Peyer's patch (tissue), 4 donors: ENCODE results near the gene CCDC175.

ENCODE experiments used
- POLR2A ChIP-seq, 2 donors: fragments of 450-650 bp; IDR thresholded peaks; one replicate each; pipeline ENCODE4 v1.5.1; 2017; ENCODE audit warnings: antibody characterized with exemption in 2 of 2, mild to moderate bottlenecking in 2 of 2, moderate library complexity in 2 of 2
- TF ChIP-seq, protein P1 (sequence below), 6 experiments: fragments of 450-650 bp in 4 of 6; fragments of 200-600 bp in 2 of 6; sonication (generic) in 1 of 6; IDR thresholded peaks; one replicate each; pipeline ENCODE4 v1.5.1; 2017 to 2019; ENCODE audit warnings: antibody characterized with exemption in 6 of 6, mild to moderate bottlenecking in 3 of 6, moderate library complexity in 1 of 6

DNA sequence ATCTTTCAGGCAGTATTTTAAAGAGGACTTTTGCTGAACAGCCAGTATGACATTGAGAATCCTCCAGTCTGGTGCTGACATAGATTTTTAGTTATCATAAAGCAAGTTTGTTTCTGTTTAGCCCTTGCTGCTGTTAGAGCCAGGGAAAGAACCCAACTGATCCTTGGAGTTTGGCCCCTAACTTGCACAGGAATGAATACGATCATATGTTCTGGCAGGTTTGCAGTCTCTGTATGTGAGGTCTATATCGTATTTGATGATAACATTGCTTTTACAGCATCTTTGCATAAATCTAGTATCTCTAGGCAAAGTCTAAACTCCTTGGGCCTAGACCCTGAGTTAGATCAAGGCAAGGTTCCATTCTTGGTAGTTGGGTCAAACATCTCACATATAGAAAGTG lies 4.3 kb upstream of the CCDC175 start:
- TF ChIP-seq POLR2A (IDR thresholded peaks at IDR 0.05): no peak
- TF ChIP-seq, protein P1, sequence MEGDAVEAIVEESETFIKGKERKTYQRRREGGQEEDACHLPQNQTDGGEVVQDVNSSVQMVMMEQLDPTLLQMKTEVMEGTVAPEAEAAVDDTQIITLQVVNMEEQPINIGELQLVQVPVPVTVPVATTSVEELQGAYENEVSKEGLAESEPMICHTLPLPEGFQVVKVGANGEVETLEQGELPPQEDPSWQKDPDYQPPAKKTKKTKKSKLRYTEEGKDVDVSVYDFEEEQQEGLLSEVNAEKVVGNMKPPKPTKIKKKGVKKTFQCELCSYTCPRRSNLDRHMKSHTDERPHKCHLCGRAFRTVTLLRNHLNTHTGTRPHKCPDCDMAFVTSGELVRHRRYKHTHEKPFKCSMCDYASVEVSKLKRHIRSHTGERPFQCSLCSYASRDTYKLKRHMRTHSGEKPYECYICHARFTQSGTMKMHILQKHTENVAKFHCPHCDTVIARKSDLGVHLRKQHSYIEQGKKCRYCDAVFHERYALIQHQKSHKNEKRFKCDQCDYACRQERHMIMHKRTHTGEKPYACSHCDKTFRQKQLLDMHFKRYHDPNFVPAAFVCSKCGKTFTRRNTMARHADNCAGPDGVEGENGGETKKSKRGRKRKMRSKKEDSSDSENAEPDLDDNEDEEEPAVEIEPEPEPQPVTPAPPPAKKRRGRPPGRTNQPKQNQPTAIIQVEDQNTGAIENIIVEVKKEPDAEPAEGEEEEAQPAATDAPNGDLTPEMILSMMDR (IDR thresholded peaks at IDR 0.05): no peak
